Endothelial cell (in vitro differentiated cells): ENCODE measurements around the gene GPC3. TPM values are rescaled to one million over a fixed set of nuclear protein-coding genes. Genes with fewer than 3 reads are reported as not detected.

Experiments
- DNase-seq: peaks from one replicate; pipeline ENCODE4 v3.0.0; 2021; ENCODE audit warnings: low spot score
- H3K27ac Mint-ChIP-seq: one replicate; pipeline ENCODE4 v1.8.0; 2021; ENCODE audit warnings: mixed read lengths, inconsistent platforms; ENCODE audit not compliant: unreplicated experiment
- H3K27me3 Mint-ChIP-seq: one replicate; pipeline ENCODE4 v1.8.0; 2021; ENCODE audit warnings: mild to moderate bottlenecking, moderate library complexity, mixed read lengths, inconsistent platforms; ENCODE audit not compliant: unreplicated experiment
- H3K36me3 Mint-ChIP-seq: one replicate; pipeline ENCODE4 v1.8.0; 2021; ENCODE audit warnings: mild to moderate bottlenecking, low read depth, mixed read lengths, inconsistent platforms; ENCODE audit not compliant: unreplicated experiment
- H3K4me1 Mint-ChIP-seq: one replicate; pipeline ENCODE4 v1.8.0; 2021; ENCODE audit warnings: mild to moderate bottlenecking, mixed read lengths, inconsistent platforms; ENCODE audit not compliant: unreplicated experiment
- H3K4me3 Mint-ChIP-seq: one replicate; pipeline ENCODE4 v1.8.0; 2021; ENCODE audit warnings: mild to moderate bottlenecking, mixed read lengths, inconsistent platforms; ENCODE audit not compliant: unreplicated experiment
- H3K9me3 Mint-ChIP-seq: one replicate; pipeline ENCODE4 v1.8.0; 2021; ENCODE audit warnings: mixed read lengths, inconsistent platforms; ENCODE audit not compliant: unreplicated experiment
- CTCF ChIP-seq: fragments of 200-600 bp; sonication (generic); IDR thresholded peaks from one replicate; pipeline ENCODE4 v1.5.0; 2021; ENCODE audit warnings: antibody characterized with exemption; ENCODE audit not compliant: unreplicated experiment
- total RNA-seq: library from RNA; stranded (reverse); fragmentation: NEBNext Ultra II Directional; extraction: Animal tissue kit (Norgen Biotek cat#: 25700); gene quantifications from one replicate; pipeline ENCODE4 v1.2.1, GENCODE V29; 2021; ENCODE audit not compliant: unreplicated experiment

The GPC3 gene
- total RNA-seq, 1 donor from 2014 or later, result 4.7 TPM

- Mint-ChIP-seq H3K27ac (no peak overlapping the region), H3K4me1 (peaks cover 4% of the 10 kb centered on the region), H3K27me3 (peaks cover 2% of the 10 kb centered on the region), H3K4me3 (no peak overlapping the region), H3K36me3 (no peaks in the 10 kb centered on the region), H3K9me3 (no peaks in the 10 kb centered on the region)
- no peak for DNase-seq
- no peak for TF ChIP-seq CTCF
Measured at GRCh38 chrX:133513123-133513522, 472.3 kb downstream of the GPC3 start.

- Mint-ChIP-seq H3K9me3 (no peaks in the 10 kb centered on the region), H3K27me3 (peaks cover 2% of the 10 kb centered on the region), H3K36me3 (no peaks in the 10 kb centered on the region), H3K4me1 (peaks cover 4% of the 10 kb centered on the region), H3K27ac (no peak overlapping the region), H3K4me3 (no peak overlapping the region)
- DNase-seq, result no peak
- TF ChIP-seq CTCF, result no peak
Measured at GRCh38 chrX:133511041-133511440, 474.4 kb downstream of the GPC3 start.

- Mint-ChIP-seq H3K9me3 (no peaks in the 10 kb centered on the region), H3K4me1 (peaks cover 5% of the 10 kb centered on the region), H3K27me3 (no peaks in the 10 kb centered on the region), H3K27ac (no peak overlapping the region), H3K36me3 (no peaks in the 10 kb centered on the region), H3K4me3 (no peak overlapping the region)
- no peak for DNase-seq
- TF ChIP-seq CTCF, result no peak
Measured at GRCh38 chrX:133497356-133497755, 488.0 kb downstream of the GPC3 start.

- H3K4me3 Mint-ChIP-seq, result no peak overlapping the region
- no peak for DNase-seq
- H3K4me1 Mint-ChIP-seq, result peaks cover 5% of the 10 kb centered on the region
- H3K27me3 Mint-ChIP-seq, result no peaks in the 10 kb centered on the region
- no peaks in the 10 kb centered on the region for H3K36me3 Mint-ChIP-seq
- TF ChIP-seq CTCF, result no peak
- H3K27ac Mint-ChIP-seq, result no peak overlapping the region
- H3K9me3 Mint-ChIP-seq, result no peaks in the 10 kb centered on the region
Measured at GRCh38 chrX:133495464-133496391, 489.7 kb downstream of the GPC3 start.

GRCh38 chrX:133493366-133493765, 492.0 kb downstream of the GPC3 start:
- Mint-ChIP-seq H3K4me3 (no peak overlapping the region), H3K27me3 (no peaks in the 10 kb centered on the region), H3K27ac (no peak overlapping the region), H3K36me3 (no peaks in the 10 kb centered on the region), H3K4me1 (peaks cover 5% of the 10 kb centered on the region), H3K9me3 (no peaks in the 10 kb centered on the region)
- DNase-seq, result no peak
- TF ChIP-seq CTCF, result no peak
